ENCODE measurements around the gene MYCBP2.

DNA sequence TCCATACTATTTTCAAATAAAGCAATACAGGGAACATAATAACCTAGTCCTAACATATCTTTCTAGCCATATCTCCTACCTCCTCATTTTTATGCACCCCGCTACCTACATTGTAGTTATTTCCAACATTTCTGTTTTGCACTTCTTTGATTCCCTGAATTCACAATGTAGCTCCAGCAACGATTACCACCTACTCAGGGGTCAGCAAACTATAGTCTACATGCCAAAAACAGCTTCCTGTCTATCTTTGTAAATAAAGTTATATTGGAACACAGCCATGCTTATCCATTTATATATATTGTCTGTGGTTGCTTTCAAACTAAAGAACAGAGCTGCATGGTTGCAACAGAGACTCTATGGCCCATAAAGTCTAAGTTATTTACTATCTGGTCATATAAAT, 16.7 kb downstream of the MYCBP2 start:
- no peak for TF ChIP-seq EZH2 (IDR thresholded peaks at IDR 0.05; ENCODE audit: borderline replicate concordance, low read depth, low read length, poor library complexity, severe bottlenecking)
- TF ChIP-seq, protein P1, sequence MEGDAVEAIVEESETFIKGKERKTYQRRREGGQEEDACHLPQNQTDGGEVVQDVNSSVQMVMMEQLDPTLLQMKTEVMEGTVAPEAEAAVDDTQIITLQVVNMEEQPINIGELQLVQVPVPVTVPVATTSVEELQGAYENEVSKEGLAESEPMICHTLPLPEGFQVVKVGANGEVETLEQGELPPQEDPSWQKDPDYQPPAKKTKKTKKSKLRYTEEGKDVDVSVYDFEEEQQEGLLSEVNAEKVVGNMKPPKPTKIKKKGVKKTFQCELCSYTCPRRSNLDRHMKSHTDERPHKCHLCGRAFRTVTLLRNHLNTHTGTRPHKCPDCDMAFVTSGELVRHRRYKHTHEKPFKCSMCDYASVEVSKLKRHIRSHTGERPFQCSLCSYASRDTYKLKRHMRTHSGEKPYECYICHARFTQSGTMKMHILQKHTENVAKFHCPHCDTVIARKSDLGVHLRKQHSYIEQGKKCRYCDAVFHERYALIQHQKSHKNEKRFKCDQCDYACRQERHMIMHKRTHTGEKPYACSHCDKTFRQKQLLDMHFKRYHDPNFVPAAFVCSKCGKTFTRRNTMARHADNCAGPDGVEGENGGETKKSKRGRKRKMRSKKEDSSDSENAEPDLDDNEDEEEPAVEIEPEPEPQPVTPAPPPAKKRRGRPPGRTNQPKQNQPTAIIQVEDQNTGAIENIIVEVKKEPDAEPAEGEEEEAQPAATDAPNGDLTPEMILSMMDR (conservative IDR thresholded peaks at IDR 0.05; ENCODE audit: low read depth, low read length): no peak
